Rectal smooth muscle tissue (tissue), 1 donor: ENCODE data around the gene ZKSCAN1.
"Not testable (repeated sequence)": the region's sequence is repeated elsewhere in the genome, so short reads cannot be mapped to it uniquely, and the experiment has no call there.

Experiments
- H3K27ac ChIP-seq: one replicate; pipeline ENCODE4 v1.7.0; 2013; ENCODE audit warnings: low read depth, low read length, inconsistent platforms
- H3K27me3 ChIP-seq: one replicate; pipeline ENCODE4 v1.7.0; 2013; ENCODE audit warnings: low read length; ENCODE audit not compliant: control insufficient read depth, insufficient read depth
- H3K36me3 ChIP-seq: one replicate; pipeline ENCODE4 v1.7.0; 2013; ENCODE audit warnings: low read length; ENCODE audit not compliant: control insufficient read depth, insufficient read depth
- H3K4me1 ChIP-seq: one replicate; pipeline ENCODE4 v1.7.0; 2013; ENCODE audit warnings: low read length; ENCODE audit not compliant: control insufficient read depth, insufficient read depth
- H3K4me3 ChIP-seq: one replicate; pipeline ENCODE4 v1.7.0; 2013; ENCODE audit warnings: low read length
- H3K9ac ChIP-seq: one replicate; pipeline ENCODE4 v1.7.0; 2013; ENCODE audit warnings: low read length

The ZKSCAN1 gene

DNA sequence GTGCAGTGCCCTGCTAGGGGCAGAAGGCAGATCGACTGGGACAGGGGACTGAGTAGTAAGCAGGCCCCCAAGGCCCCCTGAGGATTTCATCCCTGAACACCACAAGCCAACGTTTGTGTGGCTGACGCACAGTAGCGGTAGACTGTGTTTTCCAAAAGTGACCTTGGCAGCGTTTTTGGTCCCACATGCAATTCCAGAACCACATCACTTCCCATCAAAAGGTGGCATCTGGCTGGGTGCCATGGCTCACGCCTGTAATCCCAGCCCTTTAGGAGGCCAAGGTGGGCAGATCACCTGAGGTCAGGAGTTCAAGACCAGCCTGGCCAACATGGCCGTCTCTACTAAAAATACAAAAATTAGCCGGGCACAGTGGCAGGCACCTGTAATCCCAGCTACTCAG, 5.4 kb upstream of the ZKSCAN1 start:
- H3K9ac ChIP-seq, H3K27me3 ChIP-seq, H3K36me3 ChIP-seq, H3K4me1 ChIP-seq, H3K4me3 ChIP-seq, H3K27ac ChIP-seq: not testable (repeated sequence)

GRCh38 chr7:100010901-100011300, 4.5 kb upstream of the ZKSCAN1 start:
- peaks cover 4% of the 10 kb centered on the region for H3K4me1 ChIP-seq
- no peak overlapping the region for H3K4me3 ChIP-seq
- H3K36me3 ChIP-seq: no peaks in the 10 kb centered on the region
- no peaks in the 10 kb centered on the region for H3K27me3 ChIP-seq
- H3K9ac ChIP-seq: no peak overlapping the region
- H3K27ac ChIP-seq: no peak overlapping the region

- no peaks in the 10 kb centered on the region for H3K27me3 ChIP-seq
- H3K4me1 ChIP-seq: peaks cover 7% of the 10 kb centered on the region
- no peaks in the 10 kb centered on the region for H3K36me3 ChIP-seq
- no peak overlapping the region for H3K9ac ChIP-seq
- no peak overlapping the region for H3K27ac ChIP-seq
- no peak overlapping the region for H3K4me3 ChIP-seq
Measured at GRCh38 chr7:100011516-100011915, 3.9 kb upstream of the ZKSCAN1 start.

- peaks cover 11% of the 10 kb centered on the region for H3K4me1 ChIP-seq
- not testable (repeated sequence) for H3K27ac ChIP-seq
Measured at GRCh38 chr7:100012385-100013327, 2.7 kb upstream of the ZKSCAN1 start.

DNA sequence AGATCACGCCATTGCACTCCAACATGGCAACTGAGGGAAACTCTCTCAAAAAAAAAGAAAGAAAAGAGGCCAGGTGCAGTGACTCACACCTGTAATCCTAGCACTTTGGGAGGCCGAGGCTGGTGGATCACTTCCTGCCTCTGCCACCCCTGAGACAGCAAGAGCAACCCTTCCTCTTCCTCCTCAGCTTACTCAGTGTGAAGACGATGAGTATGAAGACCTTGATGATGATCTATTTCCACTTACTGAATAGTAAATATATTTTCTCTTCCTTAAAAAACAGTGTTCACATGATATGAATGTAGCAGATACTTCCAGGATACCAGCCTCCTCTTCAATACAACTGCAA, 2.1 kb upstream of the ZKSCAN1 start:
- Histone ChIP-seq H3K9ac (no peak overlapping the region), H3K27me3 (no peaks in the 10 kb centered on the region), H3K4me1 (peaks cover 11% of the 10 kb centered on the region), H3K36me3 (no peaks in the 10 kb centered on the region), H3K27ac (no peak overlapping the region), H3K4me3 (no peak overlapping the region)

More at GRCh38 chr7:100012385-100013327, 2.7 kb upstream of the ZKSCAN1 start:
- not testable (repeated sequence) for H3K27me3 ChIP-seq, H3K36me3 ChIP-seq, H3K9ac ChIP-seq, H3K4me3 ChIP-seq

- Histone ChIP-seq H3K9ac (peak overlapping the region; percentile 66), H3K27me3 (no peaks in the 10 kb centered on the region), H3K4me3 (peak overlapping the region; percentile 92), H3K27ac (peak overlapping the region; percentile 91), H3K4me1 (peaks cover 12% of the 10 kb centered on the region), H3K36me3 (no peaks in the 10 kb centered on the region)
Measured at GRCh38 chr7:100016215-100016901, 962 bp downstream of the ZKSCAN1 start.

- H3K4me3 ChIP-seq: no peak overlapping the region
- peaks cover 13% of the 10 kb centered on the region for H3K4me1 ChIP-seq
- H3K36me3 ChIP-seq: no peaks in the 10 kb centered on the region
- peak overlapping the region; percentile 52 for H3K27ac ChIP-seq
- no peaks in the 10 kb centered on the region for H3K27me3 ChIP-seq
- H3K9ac ChIP-seq: no peak overlapping the region
Measured at GRCh38 chr7:100017300-100017699, 1.9 kb downstream of the ZKSCAN1 start.

- Histone ChIP-seq H3K36me3 (no peaks in the 10 kb centered on the region), H3K27ac (peak overlapping the region; percentile 52), H3K4me1 (peaks cover 13% of the 10 kb centered on the region), H3K27me3 (no peaks in the 10 kb centered on the region), H3K9ac (no peak overlapping the region), H3K4me3 (no peak overlapping the region)
Measured at GRCh38 chr7:100017875-100018274, 2.5 kb downstream of the ZKSCAN1 start.

GRCh38 chr7:100019908-100020307, 4.5 kb downstream of the ZKSCAN1 start:
- Histone ChIP-seq H3K27me3 (no peaks in the 10 kb centered on the region), H3K27ac (no peak overlapping the region), H3K4me3 (no peak overlapping the region), H3K36me3 (peaks cover 13% of the 10 kb centered on the region), H3K9ac (no peak overlapping the region), H3K4me1 (peaks cover 12% of the 10 kb centered on the region)

GRCh38 chr7:100021297-100021696, 5.9 kb downstream of the ZKSCAN1 start:
- Histone ChIP-seq H3K27me3 (no peaks in the 10 kb centered on the region), H3K36me3 (peaks cover 21% of the 10 kb centered on the region), H3K27ac (no peak overlapping the region), H3K4me1 (peaks cover 9% of the 10 kb centered on the region), H3K9ac (no peak overlapping the region), H3K4me3 (no peak overlapping the region)

DNA sequence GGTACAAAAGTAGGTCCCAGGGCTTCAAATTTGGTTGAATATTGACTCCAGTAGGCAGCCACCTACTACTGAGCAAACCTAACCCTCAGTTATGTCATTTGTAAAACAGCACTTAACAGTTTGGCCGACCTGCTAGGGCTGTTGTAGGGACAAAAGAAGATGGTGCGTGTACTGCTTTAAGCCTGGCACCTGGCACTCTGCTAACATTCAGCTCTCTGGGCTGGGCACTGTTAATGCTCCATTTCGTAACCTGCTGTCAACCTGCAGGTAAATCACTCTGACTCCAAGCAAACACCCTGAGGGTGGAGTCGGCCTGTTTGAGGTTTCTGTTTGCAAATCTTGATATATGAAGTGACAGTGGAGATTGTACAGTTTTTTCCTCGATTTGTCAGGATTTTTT, 7.2 kb downstream of the ZKSCAN1 start:
- peaks cover 24% of the 10 kb centered on the region for H3K36me3 ChIP-seq
- H3K27ac ChIP-seq: no peak overlapping the region
- H3K27me3 ChIP-seq: no peaks in the 10 kb centered on the region
- H3K9ac ChIP-seq: no peak overlapping the region
- no peak overlapping the region for H3K4me3 ChIP-seq
- H3K4me1 ChIP-seq: peaks cover 2% of the 10 kb centered on the region

DNA sequence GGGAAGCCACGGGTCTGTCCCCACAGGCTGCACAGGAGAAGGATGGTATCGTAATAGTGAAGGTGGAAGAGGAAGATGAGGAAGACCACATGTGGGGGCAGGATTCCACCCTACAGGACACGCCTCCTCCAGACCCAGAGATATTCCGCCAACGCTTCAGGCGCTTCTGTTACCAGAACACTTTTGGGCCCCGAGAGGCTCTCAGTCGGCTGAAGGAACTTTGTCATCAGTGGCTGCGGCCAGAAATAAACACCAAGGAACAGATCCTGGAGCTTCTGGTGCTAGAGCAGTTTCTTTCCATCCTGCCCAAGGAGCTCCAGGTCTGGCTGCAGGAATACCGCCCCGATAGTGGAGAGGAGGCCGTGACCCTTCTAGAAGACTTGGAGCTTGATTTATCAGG, 8.1 kb downstream of the ZKSCAN1 start:
- H3K4me3 ChIP-seq: no peak overlapping the region
- peaks cover 2% of the 10 kb centered on the region for H3K4me1 ChIP-seq
- H3K9ac ChIP-seq: no peak overlapping the region
- H3K27ac ChIP-seq: no peak overlapping the region
- peaks cover 24% of the 10 kb centered on the region for H3K36me3 ChIP-seq
- no peaks in the 10 kb centered on the region for H3K27me3 ChIP-seq
